IPS-18c (cell line): Measurements from ENCODE around the gene CELSR1.

Source experiments
- H3K4me3 ChIP-seq: 2 replicates; pipeline ENCODE4 v1.7.0; 2013; ENCODE audit warnings: low read depth, mild to moderate bottlenecking, low read length, moderate library complexity; ENCODE audit not compliant: insufficient read depth
- H3K9me3 ChIP-seq: one replicate; pipeline ENCODE4 v1.6.1; 2013; ENCODE audit warnings: mild to moderate bottlenecking, low read length, moderate library complexity; ENCODE audit not compliant: control insufficient read depth, insufficient read depth

The CELSR1 gene

GRCh38 chr22:46451741-46452140 lies 85.7 kb downstream of the CELSR1 start:
- no peak overlapping the region for H3K4me3 ChIP-seq
- no peaks in the 10 kb centered on the region for H3K9me3 ChIP-seq

- Histone ChIP-seq H3K9me3 (no peaks in the 10 kb centered on the region), H3K4me3 (no peak overlapping the region)
Measured at GRCh38 chr22:46450931-46451561, 86.4 kb downstream of the CELSR1 start.

DNA sequence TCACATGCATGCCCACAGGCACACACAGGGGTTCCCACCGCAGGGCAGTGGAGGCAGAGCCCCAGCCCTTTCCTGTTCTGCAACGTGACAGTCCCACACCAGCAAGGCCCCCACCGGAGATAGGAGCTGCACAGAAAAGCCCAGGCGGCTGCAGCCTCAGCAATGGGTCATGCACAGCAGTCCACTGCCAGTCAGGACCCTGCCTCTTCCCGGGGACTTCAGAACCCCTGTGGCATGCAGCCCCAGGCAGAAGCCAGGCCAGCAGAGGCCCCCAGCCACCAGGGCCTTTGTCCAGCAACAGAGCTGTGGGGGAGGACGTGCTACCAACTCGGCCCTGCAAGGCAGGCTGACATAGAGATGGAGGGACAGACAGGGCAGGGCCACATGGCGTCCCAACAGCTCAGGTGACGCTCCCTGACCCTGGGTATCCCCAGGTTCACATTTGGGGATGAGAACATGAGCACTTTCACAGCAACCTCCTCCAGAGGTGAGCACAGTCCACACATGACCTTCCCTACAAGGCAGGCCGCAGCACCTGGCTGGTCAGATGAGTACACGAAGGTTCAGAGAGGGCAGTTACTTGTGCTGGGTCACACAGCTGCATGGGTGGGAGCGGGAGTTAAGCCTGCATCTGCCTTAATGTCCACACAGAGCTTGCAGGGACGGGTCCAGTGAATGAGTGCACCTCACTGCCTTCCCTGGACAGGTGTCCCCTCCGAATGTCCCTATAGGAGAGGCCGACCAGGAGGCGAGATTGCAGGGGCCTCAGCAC lies 87.3 kb downstream of the CELSR1 start:
- H3K4me3 ChIP-seq: no peak overlapping the region
- H3K9me3 ChIP-seq: no peaks in the 10 kb centered on the region

GRCh38 chr22:46449116-46449691 lies 88.2 kb downstream of the CELSR1 start:
- H3K9me3 ChIP-seq: no peaks in the 10 kb centered on the region
- H3K4me3 ChIP-seq: no peak overlapping the region

- no peaks in the 10 kb centered on the region for H3K9me3 ChIP-seq
- H3K4me3 ChIP-seq: no peak overlapping the region
Measured at GRCh38 chr22:46448333-46448732, 89.1 kb downstream of the CELSR1 start.

DNA sequence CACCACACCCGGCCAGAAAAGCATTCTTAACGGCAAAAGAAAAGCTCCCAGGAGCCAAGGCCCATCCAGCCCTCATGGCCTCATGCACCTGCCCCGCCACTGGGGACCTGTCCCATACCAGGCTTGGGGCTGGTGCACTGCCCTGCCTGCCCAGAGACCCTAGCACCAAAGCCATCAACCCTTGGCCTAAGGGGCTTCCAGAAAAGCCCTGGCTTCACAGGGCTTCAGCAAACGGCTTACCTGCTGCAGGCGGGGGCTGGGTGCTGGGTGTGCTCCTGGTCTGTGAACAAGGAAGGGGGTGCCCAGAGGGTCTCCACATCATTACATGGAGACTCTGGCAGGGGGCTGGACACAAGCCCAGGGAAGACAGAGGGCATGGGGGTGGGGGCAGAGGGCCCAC lies 89.5 kb downstream of the CELSR1 start:
- Histone ChIP-seq H3K4me3 (no peak overlapping the region), H3K9me3 (no peaks in the 10 kb centered on the region)

DNA sequence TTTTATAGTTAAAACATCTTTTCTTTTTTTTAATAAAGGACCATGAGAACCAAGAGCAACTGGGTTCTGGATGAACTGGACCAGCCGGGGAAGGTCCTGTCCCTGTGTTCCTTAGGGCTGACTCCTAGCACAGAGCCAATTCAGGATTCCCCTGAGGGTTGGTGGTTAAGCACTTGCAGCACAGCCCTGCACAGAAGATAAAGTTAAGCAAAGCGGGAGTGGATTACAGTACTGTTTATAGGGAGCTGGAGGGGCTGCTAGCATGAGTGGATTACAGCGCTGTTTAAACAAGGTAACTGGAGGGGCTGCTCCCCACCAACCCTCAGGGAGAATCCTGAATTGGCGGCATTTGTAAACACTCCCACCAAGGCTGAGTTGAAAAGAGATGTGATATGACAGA lies 90.6 kb downstream of the CELSR1 start:
- no peak overlapping the region for H3K4me3 ChIP-seq
- H3K9me3 ChIP-seq: no peaks in the 10 kb centered on the region

DNA sequence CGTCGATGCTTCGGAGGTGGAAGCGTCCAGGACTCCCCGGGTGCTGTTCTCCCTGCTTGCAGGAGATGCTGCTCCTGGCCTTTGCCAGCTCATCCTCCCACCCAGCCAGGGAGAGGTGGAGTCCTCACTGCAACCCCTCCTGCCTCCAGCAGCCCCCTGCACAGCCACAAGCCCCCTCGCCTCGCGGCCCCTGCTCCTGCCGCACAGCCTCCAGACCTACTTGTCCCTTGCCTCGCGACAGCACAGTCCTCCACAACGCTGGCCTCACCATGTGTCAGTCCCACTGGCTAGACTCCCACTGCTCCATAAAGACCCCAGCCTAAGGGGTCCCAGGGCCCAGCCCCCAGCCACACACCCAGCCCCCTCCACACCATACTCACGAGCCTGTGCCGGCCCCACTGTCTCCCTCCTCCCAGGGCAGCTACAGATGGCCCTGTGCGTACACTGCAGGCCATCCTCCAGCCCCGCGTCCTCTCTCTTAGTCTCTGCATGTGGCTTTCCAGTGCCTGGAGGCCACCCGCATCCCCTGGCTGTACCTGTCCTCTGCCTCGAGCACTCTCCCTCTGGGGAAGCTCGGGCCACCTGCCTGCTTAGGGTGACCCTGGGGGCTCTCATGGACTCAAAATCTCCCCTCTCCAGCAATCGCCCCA lies 91.5 kb downstream of the CELSR1 start:
- H3K9me3 ChIP-seq: no peaks in the 10 kb centered on the region
- H3K4me3 ChIP-seq: no peak overlapping the region

DNA sequence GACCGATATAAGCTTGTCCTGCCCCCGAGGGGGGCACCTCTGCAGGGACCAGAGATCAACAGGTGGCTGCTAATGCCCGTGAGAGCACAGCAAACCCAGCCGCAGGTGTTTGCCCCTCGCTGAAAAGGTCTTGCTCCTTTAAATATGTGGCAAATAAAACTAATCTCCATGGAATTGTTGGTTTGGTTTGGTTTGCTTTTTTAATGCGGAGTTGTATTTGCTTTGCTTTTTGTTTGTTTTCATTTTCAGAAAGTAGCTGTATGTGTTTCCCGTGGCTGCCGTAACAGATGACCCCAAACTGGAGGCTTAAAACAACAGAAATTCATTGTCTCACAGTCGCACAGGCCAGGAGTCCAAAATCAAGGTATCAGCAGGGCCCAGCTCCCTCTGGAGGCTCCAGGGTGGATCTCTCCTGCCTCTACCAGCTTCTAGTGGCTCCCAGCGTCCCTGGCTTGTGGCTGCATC lies 93.0 kb downstream of the CELSR1 start:
- no peaks in the 10 kb centered on the region for H3K9me3 ChIP-seq
- no peak overlapping the region for H3K4me3 ChIP-seq

DNA sequence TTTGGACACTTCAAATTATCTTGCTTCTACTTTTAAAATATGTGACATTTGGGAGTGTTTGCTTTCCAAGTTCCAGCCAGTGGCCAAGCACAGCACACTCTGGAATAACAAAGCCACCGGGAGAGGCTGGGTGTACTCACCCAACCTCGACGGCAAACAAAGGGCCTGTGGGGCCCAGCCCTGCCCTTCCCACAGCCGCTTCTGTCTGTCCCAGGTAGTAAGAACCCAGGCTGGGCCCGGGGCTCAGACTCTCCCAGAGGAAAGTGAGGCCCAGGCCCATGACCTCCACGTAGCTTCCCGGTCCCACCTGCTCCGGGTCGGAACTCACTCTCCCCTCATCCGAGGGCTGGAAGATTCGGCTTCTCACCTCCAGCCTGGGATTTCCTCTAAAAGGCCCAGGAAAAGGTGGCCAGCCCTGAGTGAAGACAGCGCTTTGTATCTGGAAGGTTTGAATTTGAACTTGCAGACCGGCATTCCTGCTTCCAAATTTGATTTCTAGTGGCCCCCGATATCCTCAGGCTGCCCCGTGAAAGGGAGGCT lies 93.5 kb downstream of the CELSR1 start:
- Histone ChIP-seq H3K9me3 (no peaks in the 10 kb centered on the region), H3K4me3 (no peak overlapping the region)

GRCh38 chr22:46442217-46442853 lies 95.1 kb downstream of the CELSR1 start:
- H3K9me3 ChIP-seq: no peaks in the 10 kb centered on the region
- H3K4me3 ChIP-seq: no peak overlapping the region

DNA sequence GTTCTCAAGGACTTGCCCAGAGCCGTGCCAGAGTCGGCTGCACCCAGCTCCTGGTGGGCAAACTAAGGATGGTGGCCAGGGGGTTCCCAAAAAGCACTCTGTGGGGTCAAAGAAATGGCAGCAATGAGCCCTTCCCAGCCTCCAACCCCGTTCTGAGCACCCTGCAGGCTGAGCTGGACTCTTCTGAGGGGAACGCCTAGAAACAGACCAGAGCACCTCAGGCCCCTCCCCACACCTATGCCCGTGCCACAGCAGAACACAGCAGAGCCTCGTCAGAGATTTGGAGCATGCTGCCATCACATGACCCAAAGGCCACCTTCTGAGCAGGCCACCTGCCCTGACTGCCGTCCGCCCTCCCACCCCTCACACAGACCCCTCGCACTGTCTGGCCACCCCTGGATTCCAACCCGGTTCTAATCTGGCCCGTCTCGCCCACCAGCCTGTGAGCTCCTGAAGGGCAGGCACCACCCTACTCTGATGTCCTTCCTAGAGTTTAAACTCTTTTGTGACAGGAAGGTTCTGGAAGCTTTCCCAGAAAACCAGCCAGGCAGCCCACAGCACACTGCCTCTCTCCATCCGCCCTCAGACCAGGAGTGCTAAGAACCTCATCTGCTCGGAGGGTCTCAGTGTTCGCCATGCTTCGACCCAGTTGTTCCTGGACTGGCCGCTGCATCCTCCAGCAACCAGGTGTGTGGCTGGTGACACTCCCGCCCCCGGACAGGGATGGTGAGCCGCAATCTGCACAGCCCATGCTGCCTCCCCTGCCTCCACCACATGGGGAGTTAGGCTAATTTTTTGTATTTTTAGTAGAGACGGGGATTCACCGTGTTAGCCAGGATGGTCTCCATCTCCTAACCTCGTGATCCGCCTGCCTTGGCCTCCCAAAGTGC lies 97.6 kb downstream of the CELSR1 start:
- H3K9me3 ChIP-seq: no peaks in the 10 kb centered on the region
- no peak overlapping the region for H3K4me3 ChIP-seq

DNA sequence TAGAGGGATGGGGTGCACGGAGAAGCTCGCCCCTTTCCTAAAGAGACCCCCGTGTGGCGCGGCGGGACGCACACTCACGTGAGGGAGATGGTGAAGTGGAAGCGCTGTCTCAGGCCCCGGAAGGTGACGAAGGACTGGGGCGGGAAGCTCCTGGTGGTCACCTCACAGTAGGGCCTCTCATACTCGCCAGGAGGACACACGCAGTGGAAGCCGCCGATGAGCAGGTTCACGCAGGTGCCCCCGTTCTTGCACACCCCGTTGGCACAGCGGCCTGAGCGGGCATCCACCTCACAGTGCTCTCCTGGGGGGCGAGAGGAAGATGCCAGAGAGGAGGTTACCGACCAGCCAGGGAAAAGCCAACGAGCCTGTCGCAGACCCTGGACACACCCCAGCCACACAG lies 98.3 kb downstream of the CELSR1 start:
- no peaks in the 10 kb centered on the region for H3K9me3 ChIP-seq
- no peak overlapping the region for H3K4me3 ChIP-seq

DNA sequence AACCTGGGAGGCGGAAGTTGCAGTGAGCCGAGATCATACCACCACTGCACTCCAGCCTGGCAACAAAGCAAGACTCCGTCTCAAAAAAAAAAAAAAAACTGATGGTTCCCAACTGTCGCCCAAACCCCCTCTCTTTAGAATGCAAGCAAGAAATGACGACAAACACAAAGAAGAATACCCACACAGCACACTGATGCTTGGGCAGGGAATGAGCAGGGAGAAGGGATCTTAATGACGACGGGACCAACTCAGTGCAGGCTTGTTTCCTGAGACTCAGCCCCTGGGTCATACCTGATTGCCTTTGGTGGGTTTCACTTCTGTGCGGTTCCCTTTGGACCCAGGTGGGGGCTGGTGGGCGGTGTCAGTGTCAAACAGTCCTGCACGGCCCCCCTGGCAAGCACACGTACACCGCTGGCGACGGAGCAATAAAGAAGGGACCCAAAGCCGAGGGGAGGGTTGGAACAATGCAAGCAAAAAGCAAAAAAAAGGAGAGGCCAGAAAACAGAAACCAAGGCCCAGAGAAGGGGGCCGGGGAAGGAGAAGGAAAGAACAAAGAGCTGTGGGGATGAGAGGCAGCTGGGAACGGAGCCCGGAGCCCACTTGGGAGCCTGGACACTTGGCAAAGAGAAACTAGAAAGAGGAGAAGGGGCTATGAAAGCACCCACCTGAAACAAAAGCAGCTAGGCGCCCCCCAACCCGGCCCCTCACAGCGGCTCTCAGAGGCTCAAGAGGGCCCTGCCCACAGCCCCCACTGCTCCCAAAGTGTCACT lies 99.6 kb downstream of the CELSR1 start:
- H3K9me3 ChIP-seq: no peaks in the 10 kb centered on the region
- no peak overlapping the region for H3K4me3 ChIP-seq

DNA sequence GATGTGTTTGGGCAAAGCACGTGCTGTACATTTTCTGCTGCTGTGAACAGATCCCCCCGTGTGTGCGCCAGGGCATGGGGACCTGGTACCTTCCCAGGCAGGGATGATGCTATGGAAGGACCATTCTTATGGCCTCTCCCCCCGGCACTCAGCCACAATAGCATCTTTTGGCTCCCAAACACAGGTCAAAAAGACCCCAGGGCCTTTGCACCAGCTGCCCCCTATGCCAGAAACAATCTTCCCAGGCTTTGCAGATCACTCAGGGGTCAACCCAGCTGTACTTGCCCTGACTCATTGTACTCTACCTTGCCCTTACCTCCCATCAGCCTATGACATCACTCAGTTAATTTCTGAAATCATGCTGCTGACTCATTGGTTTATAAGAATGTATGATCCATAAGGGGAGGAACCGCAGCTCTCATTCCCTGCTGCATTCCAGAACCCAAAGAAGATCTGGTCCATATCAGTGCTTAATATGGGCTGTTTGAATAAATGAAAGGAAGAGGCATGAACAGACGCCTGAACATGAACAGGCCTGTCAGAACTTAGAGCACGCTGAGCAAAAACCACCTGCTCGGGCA lies 100.7 kb downstream of the CELSR1 start:
- Histone ChIP-seq H3K9me3 (no peaks in the 10 kb centered on the region), H3K4me3 (no peak overlapping the region)
